GM12874 (cell line): ENCODE results near the gene MAPKAP1.

Experiments
- TF ChIP-seq, protein P1 (sequence below): IDR thresholded peaks from 2 replicates; pipeline ENCODE4 v1.5.1; 2011; ENCODE audit warnings: low read depth, mild to moderate bottlenecking, control low read depth, low read length, moderate library complexity; ENCODE audit not compliant: insufficient read depth

Gene MAPKAP1

DNA sequence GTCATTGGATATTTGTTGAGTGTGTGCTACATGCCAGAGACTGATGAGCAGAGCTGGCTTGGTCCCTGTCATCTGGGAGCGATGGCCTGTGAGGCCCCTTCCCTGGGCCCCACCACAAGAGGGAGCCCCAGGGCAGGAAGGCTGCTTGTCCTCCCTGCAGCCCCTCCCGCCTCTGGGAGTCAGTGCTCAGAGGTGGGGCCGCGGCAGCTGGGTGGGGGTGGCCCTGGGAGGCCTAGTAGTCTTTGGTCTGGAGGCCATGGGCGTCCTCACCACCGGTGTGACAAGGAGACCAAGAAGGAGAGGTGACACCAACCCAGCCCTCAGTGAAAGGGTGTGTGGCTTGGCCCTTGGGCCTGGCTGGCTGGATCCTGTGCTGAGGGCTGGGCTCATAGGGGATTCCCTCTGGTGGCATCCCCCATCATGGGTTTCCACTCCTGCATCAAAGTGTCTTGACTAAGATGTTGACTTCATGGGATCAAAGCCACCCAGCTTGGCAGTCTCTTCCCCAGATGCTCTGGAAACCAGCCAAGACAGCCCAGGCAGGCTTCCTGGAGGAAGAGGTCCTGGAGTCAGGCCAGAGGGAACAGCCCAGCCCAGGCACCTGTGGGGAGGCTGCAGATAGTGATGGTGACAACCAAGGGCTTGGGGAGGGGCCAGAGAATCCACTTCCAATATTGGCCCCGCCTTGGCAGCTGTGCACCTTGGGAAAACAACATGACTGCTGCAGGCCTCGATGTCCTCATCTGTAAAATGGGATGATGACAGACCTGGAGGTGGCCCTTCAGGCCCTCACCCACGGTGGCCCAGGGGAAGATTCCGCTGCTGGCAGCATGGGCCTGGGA, 278.7 kb downstream of the MAPKAP1 start:
- TF ChIP-seq, protein P1, sequence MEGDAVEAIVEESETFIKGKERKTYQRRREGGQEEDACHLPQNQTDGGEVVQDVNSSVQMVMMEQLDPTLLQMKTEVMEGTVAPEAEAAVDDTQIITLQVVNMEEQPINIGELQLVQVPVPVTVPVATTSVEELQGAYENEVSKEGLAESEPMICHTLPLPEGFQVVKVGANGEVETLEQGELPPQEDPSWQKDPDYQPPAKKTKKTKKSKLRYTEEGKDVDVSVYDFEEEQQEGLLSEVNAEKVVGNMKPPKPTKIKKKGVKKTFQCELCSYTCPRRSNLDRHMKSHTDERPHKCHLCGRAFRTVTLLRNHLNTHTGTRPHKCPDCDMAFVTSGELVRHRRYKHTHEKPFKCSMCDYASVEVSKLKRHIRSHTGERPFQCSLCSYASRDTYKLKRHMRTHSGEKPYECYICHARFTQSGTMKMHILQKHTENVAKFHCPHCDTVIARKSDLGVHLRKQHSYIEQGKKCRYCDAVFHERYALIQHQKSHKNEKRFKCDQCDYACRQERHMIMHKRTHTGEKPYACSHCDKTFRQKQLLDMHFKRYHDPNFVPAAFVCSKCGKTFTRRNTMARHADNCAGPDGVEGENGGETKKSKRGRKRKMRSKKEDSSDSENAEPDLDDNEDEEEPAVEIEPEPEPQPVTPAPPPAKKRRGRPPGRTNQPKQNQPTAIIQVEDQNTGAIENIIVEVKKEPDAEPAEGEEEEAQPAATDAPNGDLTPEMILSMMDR, result peak; percentile 74

GRCh38 chr9:125427556-125427955, 279.5 kb downstream of the MAPKAP1 start:
- TF ChIP-seq, protein P1, result no peak

- TF ChIP-seq, protein P1, result no peak
Observed at GRCh38 chr9:125426926-125427325, 280.1 kb downstream of the MAPKAP1 start.

DNA sequence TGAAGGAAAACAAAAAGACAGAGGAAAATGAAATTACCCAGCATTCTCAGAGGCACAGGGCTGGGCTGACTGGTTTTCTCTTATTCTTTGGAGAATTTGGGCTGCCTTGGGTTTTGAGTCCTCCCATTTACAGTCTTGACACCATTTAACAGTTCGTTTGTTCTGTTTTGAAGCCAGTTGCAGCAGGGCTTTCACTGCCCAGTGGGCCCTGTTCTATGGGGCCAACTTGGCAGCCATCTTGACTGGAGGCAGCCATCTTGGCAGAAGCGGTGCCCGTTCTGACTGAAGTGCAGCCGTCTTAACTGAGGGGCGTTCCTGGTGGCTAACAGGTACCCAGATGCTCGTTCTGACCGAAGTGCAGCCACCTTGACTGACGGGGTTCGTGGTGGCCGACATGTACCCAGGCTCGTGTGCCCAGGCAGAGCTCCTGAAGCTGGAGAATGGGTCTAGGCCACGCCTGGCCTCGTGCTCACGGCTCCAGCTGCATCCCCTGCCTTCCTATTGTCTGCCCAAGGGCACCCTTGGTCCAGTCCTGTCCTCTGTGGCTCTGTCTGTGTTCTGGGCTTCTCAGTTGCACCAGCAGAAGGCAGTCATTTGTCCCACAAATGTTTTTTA, 281.0 kb downstream of the MAPKAP1 start:
- TF ChIP-seq, protein P1, result no peak

GRCh38 chr9:125425170-125425897, 281.7 kb downstream of the MAPKAP1 start:
- TF ChIP-seq, protein P1, result no peak

DNA sequence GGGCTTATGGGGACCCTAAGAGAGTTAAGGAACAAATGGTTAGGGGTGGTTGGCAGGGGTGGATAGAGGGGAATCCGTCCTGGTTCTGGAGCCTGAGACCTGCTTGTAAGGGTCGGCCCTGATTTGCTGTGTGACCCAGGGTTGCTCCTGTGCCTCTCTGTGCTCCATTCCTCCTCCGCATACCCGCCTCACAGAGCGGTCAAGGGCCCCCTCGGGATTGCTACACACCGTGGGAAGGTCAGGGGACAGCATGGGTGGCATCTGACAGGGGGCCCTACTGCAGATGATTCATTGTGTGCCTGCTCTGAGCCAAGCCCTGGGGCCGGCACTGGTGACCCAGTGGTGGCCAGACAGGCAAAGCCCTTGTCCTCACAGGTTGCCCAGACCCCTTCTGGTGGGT, 283.0 kb downstream of the MAPKAP1 start:
- TF ChIP-seq, protein P1, result no peak

GRCh38 chr9:125422853-125423252, 284.2 kb downstream of the MAPKAP1 start:
- TF ChIP-seq, protein P1, result no peak
